Ishikawa (cell line): Measurements from ENCODE around the gene CFAP77.

Experiments
- CEBPB ChIP-seq: IDR thresholded peaks from 2 replicates; pipeline ENCODE4 v1.6.1; 2012
- CREB1 ChIP-seq: IDR thresholded peaks from 2 replicates; pipeline ENCODE4 v1.6.1; 2012; ENCODE audit warnings: low read depth
- EGR1 ChIP-seq: IDR thresholded peaks from 2 replicates; pipeline ENCODE4 v1.6.1; 2012
- EP300 ChIP-seq: IDR thresholded peaks from 2 replicates; pipeline ENCODE4 v1.6.1; 2012; ENCODE audit warnings: borderline replicate concordance
- FOXM1 ChIP-seq: IDR thresholded peaks from 2 replicates; pipeline ENCODE4 v1.6.1; 2012; ENCODE audit warnings: low read depth, borderline replicate concordance
- NFIC ChIP-seq: IDR thresholded peaks from 2 replicates; pipeline ENCODE4 v1.6.1; 2012
- RAD21 ChIP-seq: IDR thresholded peaks from 2 replicates; pipeline ENCODE4 v1.6.1; 2012; ENCODE audit warnings: low read depth
- TAF1 ChIP-seq: IDR thresholded peaks from 2 replicates; pipeline ENCODE4 v1.6.1; 2012; ENCODE audit warnings: low read depth, mild to moderate bottlenecking
- TCF12 ChIP-seq: IDR thresholded peaks from 2 replicates; pipeline ENCODE4 v1.6.1; 2012; ENCODE audit warnings: low read depth
- TEAD4 ChIP-seq: IDR thresholded peaks from 2 replicates; pipeline ENCODE4 v1.6.1; 2012
- USF1 ChIP-seq: IDR thresholded peaks from 2 replicates; pipeline ENCODE4 v1.6.1; 2012
- YY1 ChIP-seq: IDR thresholded peaks from 2 replicates; pipeline ENCODE4 v1.6.1; 2012; ENCODE audit warnings: low read depth
- ZBTB7A ChIP-seq: IDR thresholded peaks from 2 replicates; pipeline ENCODE4 v1.6.1; 2012; ENCODE audit warnings: low read depth
- TF ChIP-seq, protein P1 (sequence below): IDR thresholded peaks from 2 replicates; pipeline ENCODE4 v1.6.1; 2012
- TF ChIP-seq, protein P2 (sequence below): IDR thresholded peaks from 2 replicates; pipeline ENCODE4 v1.6.1; 2012; ENCODE audit warnings: low read depth, mild to moderate bottlenecking

The CFAP77 gene

DNA sequence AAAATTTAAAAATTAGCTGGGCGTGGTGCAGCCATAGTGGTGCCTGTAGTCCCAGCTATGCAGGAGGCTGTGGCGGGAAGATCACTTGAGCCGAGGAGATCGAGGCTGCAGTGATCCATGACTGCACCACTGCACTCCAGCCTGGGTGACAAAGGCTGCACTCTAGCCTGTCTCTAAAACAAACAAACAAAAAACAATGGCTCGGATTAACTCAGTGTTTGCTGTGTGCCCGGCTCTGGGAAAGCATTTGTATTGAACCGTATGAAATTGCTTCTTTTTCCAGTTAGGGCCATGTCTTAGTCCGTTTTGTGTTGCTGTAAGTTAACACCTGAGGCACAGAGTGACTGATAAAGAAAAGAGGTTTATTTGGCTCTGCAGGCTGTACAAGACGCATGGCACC is 62.6 kb downstream of the CFAP77 start:
- TF ChIP-seq, protein P1, sequence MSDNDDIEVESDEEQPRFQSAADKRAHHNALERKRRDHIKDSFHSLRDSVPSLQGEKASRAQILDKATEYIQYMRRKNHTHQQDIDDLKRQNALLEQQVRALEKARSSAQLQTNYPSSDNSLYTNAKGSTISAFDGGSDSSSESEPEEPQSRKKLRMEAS = no peak
- TF ChIP-seq EP300 (no peak), TCF12 (no peak), TAF1 (no peak), EGR1 (no peak), CEBPB (no peak), RAD21 (no peak), ZBTB7A (no peak)

GRCh38 chr9:132474253-132474652 is 64.2 kb downstream of the CFAP77 start:
- no peak for TF ChIP-seq RAD21
- TF ChIP-seq CREB1 = no peak
- TF ChIP-seq FOXM1 = no peak
- TF ChIP-seq TAF1 = no peak
- TF ChIP-seq ZBTB7A = no peak
- TF ChIP-seq CEBPB = no peak
- TF ChIP-seq YY1 = no peak
- TF ChIP-seq TCF12 = no peak
- TF ChIP-seq EP300 = no peak
- TF ChIP-seq USF1 = no peak
- TF ChIP-seq, protein P2, sequence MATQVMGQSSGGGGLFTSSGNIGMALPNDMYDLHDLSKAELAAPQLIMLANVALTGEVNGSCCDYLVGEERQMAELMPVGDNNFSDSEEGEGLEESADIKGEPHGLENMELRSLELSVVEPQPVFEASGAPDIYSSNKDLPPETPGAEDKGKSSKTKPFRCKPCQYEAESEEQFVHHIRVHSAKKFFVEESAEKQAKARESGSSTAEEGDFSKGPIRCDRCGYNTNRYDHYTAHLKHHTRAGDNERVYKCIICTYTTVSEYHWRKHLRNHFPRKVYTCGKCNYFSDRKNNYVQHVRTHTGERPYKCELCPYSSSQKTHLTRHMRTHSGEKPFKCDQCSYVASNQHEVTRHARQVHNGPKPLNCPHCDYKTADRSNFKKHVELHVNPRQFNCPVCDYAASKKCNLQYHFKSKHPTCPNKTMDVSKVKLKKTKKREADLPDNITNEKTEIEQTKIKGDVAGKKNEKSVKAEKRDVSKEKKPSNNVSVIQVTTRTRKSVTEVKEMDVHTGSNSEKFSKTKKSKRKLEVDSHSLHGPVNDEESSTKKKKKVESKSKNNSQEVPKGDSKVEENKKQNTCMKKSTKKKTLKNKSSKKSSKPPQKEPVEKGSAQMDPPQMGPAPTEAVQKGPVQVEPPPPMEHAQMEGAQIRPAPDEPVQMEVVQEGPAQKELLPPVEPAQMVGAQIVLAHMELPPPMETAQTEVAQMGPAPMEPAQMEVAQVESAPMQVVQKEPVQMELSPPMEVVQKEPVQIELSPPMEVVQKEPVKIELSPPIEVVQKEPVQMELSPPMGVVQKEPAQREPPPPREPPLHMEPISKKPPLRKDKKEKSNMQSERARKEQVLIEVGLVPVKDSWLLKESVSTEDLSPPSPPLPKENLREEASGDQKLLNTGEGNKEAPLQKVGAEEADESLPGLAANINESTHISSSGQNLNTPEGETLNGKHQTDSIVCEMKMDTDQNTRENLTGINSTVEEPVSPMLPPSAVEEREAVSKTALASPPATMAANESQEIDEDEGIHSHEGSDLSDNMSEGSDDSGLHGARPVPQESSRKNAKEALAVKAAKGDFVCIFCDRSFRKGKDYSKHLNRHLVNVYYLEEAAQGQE = no peak
- TF ChIP-seq TEAD4 = no peak
- TF ChIP-seq, protein P1 = no peak
- no peak for TF ChIP-seq EGR1
- TF ChIP-seq NFIC = no peak

DNA sequence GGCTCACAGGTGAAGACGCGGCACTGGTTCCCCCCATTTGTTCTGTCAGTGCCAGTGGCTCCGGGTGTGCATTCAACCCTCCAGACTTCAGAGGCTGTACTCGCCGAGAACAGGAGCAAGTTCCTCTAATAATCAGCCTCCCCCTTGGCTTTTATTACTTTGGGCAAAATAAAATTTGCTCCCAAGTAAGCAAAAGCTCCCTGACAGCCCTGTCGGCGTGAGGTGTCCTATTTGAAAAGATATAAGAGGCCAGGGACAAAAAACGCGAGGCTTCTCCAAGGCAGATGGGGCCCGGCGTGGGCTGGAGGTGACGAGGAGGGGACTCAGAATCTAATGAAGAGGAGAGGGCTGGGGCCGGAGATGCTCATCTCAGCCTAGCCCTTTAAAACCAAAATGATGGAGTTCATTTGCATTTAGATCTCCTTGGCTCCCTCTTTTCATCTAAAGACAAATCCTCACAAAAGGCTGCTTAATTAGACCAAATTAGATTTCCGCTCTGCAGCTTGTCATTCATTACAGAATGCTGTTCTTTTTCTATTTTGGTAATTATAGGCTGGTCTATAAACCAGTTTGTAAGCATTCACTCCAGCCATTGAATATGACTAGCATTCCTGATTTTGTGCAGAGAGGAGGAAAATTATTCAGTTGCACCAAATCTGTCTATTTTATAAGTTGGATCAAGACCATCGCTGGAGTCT is 68.5 kb downstream of the CFAP77 start:
- TF ChIP-seq, protein P1 = no peak
- no peak for TF ChIP-seq EP300
- no peak for TF ChIP-seq TCF12
- TF ChIP-seq TEAD4 = no peak
- no peak for TF ChIP-seq CREB1
- no peak for TF ChIP-seq TAF1
- TF ChIP-seq RAD21 = no peak
- no peak for TF ChIP-seq YY1
- no peak for TF ChIP-seq FOXM1
- TF ChIP-seq, protein P2 = no peak
- no peak for TF ChIP-seq NFIC
- TF ChIP-seq EGR1 = no peak
- no peak for TF ChIP-seq CEBPB
- no peak for TF ChIP-seq ZBTB7A
- no peak for TF ChIP-seq USF1

GRCh38 chr9:132479733-132480132 is 69.7 kb downstream of the CFAP77 start:
- TF ChIP-seq, protein P1 = no peak
- TF ChIP-seq RAD21 (no peak), CEBPB (no peak), CREB1 (no peak), EGR1 (no peak)

DNA sequence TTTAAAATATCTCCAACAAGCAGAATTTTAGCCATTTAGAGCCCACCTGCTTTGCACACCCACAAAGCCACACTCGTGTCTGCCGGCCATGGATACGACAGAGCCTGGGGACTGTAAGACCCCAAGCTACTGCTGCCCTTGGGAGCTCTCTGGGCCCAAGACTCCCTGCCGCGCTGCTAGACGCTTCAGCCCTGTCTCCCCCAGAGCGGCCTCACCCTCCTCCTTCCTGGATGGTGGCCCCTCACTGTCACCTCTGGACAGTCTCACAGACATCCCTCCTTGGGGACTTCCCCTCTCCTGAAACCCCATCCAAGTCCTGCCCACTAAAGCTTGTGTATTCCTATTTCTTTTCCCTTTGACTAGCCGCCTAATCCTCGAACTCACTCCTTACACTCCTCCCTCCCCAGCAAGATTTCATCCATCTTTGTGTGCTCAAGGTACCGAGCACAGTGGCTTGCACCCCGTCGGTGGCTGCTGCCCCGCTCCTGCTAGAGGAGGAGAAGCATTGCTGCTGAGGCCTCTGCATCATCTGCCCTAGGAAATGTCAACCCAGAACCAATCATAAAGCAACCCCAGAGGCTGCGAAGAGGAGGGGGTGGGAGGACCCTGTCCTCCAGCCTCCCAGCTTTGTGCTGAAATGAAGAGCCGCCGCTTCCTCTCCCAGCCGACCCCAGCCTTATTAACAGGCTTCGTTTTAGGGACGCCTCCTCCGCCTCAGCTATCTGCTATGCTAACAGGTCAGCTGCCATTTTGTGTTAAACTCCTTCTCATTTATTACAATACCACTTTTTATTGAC is 71.2 kb downstream of the CFAP77 start:
- no peak for TF ChIP-seq USF1
